Measurements from ENCODE around the gene ERG.

GRCh38 chr21:38400195-38400919 is 97.9 kb downstream of the ERG start:
- TF ChIP-seq POLR2A (IDR thresholded peaks at IDR 0.05; ENCODE audit: low read length) (no peak), GATA1 (IDR thresholded peaks at IDR 0.05; ENCODE audit: low read depth, low read length) (no peak)
